Spleen (tissue), 11 donors: ENCODE measurements around the gene CRYAB. TPM values are rescaled to one million over a fixed set of nuclear protein-coding genes. Genes with fewer than 3 reads are reported as not detected.
A peak's percentile ranks its signal among the peaks of the same experiment; 100 is the strongest.

Source experiments
- DNase-seq: peaks from one replicate; pipeline ENCODE4 v3.0.0-alpha.2; 2020
- H3K27ac ChIP-seq, 8 donors: fragments of 200-600 bp; sonication (generic) in 7 of 8; 1 replicate in 4 of 8; 2 replicates in 4 of 8; pipeline versions ENCODE4 v1.5.0 to v1.8.0; 2016 to 2021; ENCODE audit warnings: inconsistent platforms in 4 of 8, mild to moderate bottlenecking in 4 of 8, moderate library complexity in 1 of 8
- H3K27me3 ChIP-seq, 7 donors: fragments of 200-600 bp; sonication (generic) in 6 of 7; replicated peaks in 1 of 7; 1 replicate in 4 of 7; 2 replicates in 3 of 7; pipeline versions ENCODE4 v1.5.0 to v1.8.0; 2016 to 2021; ENCODE audit warnings: inconsistent platforms in 3 of 7, mild to moderate bottlenecking in 1 of 7
- H3K36me3 ChIP-seq, 6 donors: fragments of 200-600 bp; sonication (generic) in 5 of 6; 1 replicate in 4 of 6; 2 replicates in 2 of 6; pipeline versions ENCODE4 v1.5.0 to v1.8.0; 2016 to 2021; ENCODE audit warnings: inconsistent platforms in 2 of 6
- H3K4me1 ChIP-seq, 6 donors: fragments of 200-600 bp; sonication (generic) in 5 of 6; 1 replicate in 3 of 6; 2 replicates in 3 of 6; pipeline versions ENCODE4 v1.5.0 to v1.8.0; 2016 to 2021; ENCODE audit warnings: inconsistent platforms in 3 of 6
- H3K4me3 ChIP-seq, 8 donors: fragments of 200-600 bp; sonication (generic) in 7 of 8; 1 replicate in 4 of 8; 2 replicates in 4 of 8; pipeline versions ENCODE4 v1.5.0 to v1.8.0; 2016 to 2021; ENCODE audit warnings: inconsistent platforms in 4 of 8, mild to moderate bottlenecking in 4 of 8, moderate library complexity in 2 of 8
- H3K9me3 ChIP-seq, 8 donors: fragments of 200-600 bp; sonication (generic) in 7 of 8; 1 replicate in 4 of 8; 2 replicates in 4 of 8; pipeline versions ENCODE4 v1.5.0 to v1.8.0; 2016 to 2021; ENCODE audit warnings: inconsistent platforms in 4 of 8
- POLR2A ChIP-seq, 3 donors: fragments of 450-650 bp; IDR thresholded peaks; one replicate each; pipeline ENCODE4 v1.5.1; 2017; ENCODE audit warnings: antibody characterized with exemption in 3 of 3, mild to moderate bottlenecking in 1 of 3
- POLR2AphosphoS5 ChIP-seq, 3 donors: sonication (generic); formaldehyde crosslinking; IDR thresholded peaks; one replicate each; pipeline ENCODE4 v1.5.1; 2017; ENCODE audit warnings: antibody characterized with exemption in 3 of 3
- WGBS, 5 donors: extraction: QIAGEN DNeasy Blood & Tissue Kit in 3 of 5; methylation state at CpG; one replicate each; pipeline versions ENCODE4 v1.1.5 to v1.1.7; 2013 to 2018; 5-methylcytosine and 5-hydroxymethylcytosine counted together
- intact Hi-C: fragments of 100-400 bp; cut with DNase I; formaldehyde crosslinking; loops from one replicate; pipeline ENCODE4 v1.15.0; 2023; ENCODE audit warnings: low total_unique reads
- polyA plus RNA-seq, 3 donors: library from polyadenylated mRNA; stranded (reverse); fragments of 200-250 nt; gene quantifications; one replicate each; pipeline ENCODE4 v1.2.1, GENCODE V29; 2013
- total RNA-seq, 7 donors: library from RNA; depleted of rRNA in 3 of 7; stranded (reverse); fragments of >200 nt in 3 of 7; fragmentation: NEBNext Ultra II Directional in 4 of 7; extraction: Animal tissue kit (Norgen Biotek cat#: 25700) in 4 of 7; gene quantifications; one replicate each; pipeline versions ENCODE4 v1.1.0 to v1.2.1, GENCODE V29; 2016 to 2021
- TF ChIP-seq, protein P1 (sequence below), 11 experiments: fragments of 200-600 bp in 7 of 11; fragments of 450-650 bp in 4 of 11; sonication (generic) in 4 of 11; IDR thresholded peaks in 8 of 11; conservative IDR thresholded peaks in 3 of 11; 1 replicate in 7 of 11; 2 replicates in 4 of 11; pipeline versions ENCODE4 v1.4.0 to v1.8.0; 2016 to 2021; ENCODE audit warnings: antibody characterized with exemption in 11 of 11, inconsistent platforms in 4 of 11, mild to moderate bottlenecking in 1 of 11
- donor health status: healthy with polysubstance abuse.
- donor health status: DM: no; HTN: no; CAD: no; lungs with moderate emphysema.
- donor health status: DM: no; HTN: no; CAD: no.
- donor health status: Bipolar disorder and iron deficiency.
- donor health status: healthy.
- donor health status: DM: no; HTN: no; CAD: no.
- donor health status: DM: yes; HTN: yes; CAD: no.

CRYAB gene
- total and polyA plus RNA-seq, 10 donors, result 11.2 to 78.7 (median 53.8) TPM

DNA sequence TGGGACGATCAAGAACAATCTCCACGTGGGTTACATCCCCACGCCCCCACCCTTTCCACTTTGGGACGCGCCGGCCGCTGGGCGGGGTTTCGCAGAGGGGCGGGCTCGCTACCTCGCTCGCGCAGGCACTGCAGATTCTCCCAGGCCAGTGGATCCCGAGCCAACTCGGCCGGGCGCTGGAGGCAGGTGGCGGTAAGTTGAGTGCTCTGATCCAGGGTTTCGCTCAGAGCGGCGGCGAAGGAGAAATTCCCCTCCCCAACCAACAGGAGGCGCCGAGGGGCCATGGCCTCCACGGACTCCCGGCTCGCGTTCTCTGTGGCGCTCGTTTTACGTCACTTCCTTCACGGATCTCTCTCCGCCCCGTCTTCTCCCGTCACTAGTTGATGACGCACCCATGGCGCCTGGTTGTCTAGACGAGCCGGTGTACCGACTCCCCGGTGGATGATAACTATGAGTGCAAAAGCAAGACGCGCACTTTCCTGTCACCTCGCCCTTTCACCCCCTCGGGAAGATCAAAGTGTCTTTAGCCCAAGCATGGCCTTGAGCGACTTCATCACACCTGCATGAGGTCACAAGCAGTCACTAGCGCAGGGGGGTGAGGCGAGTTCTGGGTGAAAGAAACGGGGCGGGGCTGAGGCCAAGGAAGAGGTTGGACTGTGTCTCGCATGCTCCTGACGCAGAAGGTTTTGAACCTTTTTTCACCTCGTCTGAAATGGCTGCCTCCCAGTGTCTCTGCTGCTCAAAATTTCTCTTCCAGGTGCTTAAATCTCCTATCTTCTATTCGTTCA is 32.5 kb downstream of the CRYAB start, which contains the start of the genes CFAP68 and FDXACB1:
Gene CFAP68 (plus strand): TSS at position 693 of the 788 bp plus-strand sequence. CDS start 20 bp downstream, at position 713.
Gene FDXACB1 (minus strand): TSS at position 317 of the 788 bp plus-strand sequence. CDS start 33 bp downstream, at position 284.
- peak within 1 kb of the TSS; percentile 32 to 82 (median 68) for H3K4me3 ChIP-seq
- DNase-seq, result peak; percentile 99
- no peaks in the 10 kb centered on the region for H3K9me3 ChIP-seq
- peak within 1 kb of the TSS; percentile 93 to 97 (median 96) for H3K27ac ChIP-seq
- H3K36me3 ChIP-seq, result peaks cover 0 to 33% (median 8%) of the 10 kb centered on the region in 6 donors
- intact Hi-C loops, result loop anchor here (2.0 kb wide), 1 partner anchor 48 kb away; no protein-coding TSS in a partner anchor
- TF ChIP-seq, protein P1, sequence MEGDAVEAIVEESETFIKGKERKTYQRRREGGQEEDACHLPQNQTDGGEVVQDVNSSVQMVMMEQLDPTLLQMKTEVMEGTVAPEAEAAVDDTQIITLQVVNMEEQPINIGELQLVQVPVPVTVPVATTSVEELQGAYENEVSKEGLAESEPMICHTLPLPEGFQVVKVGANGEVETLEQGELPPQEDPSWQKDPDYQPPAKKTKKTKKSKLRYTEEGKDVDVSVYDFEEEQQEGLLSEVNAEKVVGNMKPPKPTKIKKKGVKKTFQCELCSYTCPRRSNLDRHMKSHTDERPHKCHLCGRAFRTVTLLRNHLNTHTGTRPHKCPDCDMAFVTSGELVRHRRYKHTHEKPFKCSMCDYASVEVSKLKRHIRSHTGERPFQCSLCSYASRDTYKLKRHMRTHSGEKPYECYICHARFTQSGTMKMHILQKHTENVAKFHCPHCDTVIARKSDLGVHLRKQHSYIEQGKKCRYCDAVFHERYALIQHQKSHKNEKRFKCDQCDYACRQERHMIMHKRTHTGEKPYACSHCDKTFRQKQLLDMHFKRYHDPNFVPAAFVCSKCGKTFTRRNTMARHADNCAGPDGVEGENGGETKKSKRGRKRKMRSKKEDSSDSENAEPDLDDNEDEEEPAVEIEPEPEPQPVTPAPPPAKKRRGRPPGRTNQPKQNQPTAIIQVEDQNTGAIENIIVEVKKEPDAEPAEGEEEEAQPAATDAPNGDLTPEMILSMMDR (IDR thresholded peaks at IDR 0.05 in 8 of 11, conservative IDR thresholded peaks at IDR 0.05 in 3 of 11), result peak; percentile 78 to 97 (median 94)
- TF ChIP-seq POLR2A (IDR thresholded peaks at IDR 0.05) (peak in 2 of 3 donors; percentile 25 to 63), POLR2AphosphoS5 (IDR thresholded peaks at IDR 0.05) (peak; percentile 90 to 95 (median 91))
- H3K27me3 ChIP-seq, result no peaks in the 10 kb centered on the region
- 0 to 1% (median 0%) methylated on average over 35 to 55 of the region's 55 CpGs for WGBS, 5 donors
- peaks cover 8 to 30% (median 17%) of the 10 kb centered on the region in 6 donors for H3K4me1 ChIP-seq

DNA sequence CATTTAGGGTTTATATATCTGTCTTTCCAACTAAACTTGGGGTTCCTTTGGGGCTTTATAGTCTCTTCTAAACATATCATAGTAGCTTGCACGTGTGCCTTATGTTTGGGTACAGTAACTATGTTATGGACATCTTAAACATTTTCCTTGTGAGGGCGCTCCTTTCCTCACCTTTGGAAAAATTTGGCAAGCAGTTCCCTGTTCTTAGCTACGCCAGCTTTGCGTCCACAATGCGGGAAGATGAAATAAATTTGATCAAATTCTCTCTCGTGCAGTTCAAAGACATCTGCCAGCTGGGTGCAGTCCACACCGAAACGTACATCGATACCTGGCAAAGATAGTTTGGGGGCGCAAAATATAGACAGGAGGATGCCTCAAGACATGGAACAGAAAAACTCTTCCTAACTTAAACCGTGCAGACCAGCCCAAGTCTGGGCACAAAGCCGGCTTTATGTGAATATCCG is 33.2 kb downstream of the CRYAB start:
- intact Hi-C loops, result loop anchor here (2.0 kb wide), 1 partner anchor 48 kb away; no protein-coding TSS in a partner anchor
- no peak for TF ChIP-seq POLR2A (IDR thresholded peaks at IDR 0.05)
- TF ChIP-seq, protein P1 (IDR thresholded peaks at IDR 0.05 in 8 of 11, conservative IDR thresholded peaks at IDR 0.05 in 3 of 11), result no peak
- no peak for TF ChIP-seq POLR2AphosphoS5 (IDR thresholded peaks at IDR 0.05)
- Histone ChIP-seq H3K27me3 (no peaks in the 10 kb centered on the region), H3K4me1 (peaks cover 8 to 30% (median 17%) of the 10 kb centered on the region in 6 donors), H3K9me3 (no peaks in the 10 kb centered on the region), H3K27ac (peak overlapping the region; percentile 93 to 97 (median 96)), H3K4me3 (peak overlapping the region; percentile 32 to 82 (median 68)), H3K36me3 (peaks cover 0 to 28% (median 8%) of the 10 kb centered on the region in 6 donors)
- no peak for DNase-seq
- 0 to 2% (median 0%) methylated on average over 13 of the region's 13 CpGs for WGBS, 5 donors

DNA sequence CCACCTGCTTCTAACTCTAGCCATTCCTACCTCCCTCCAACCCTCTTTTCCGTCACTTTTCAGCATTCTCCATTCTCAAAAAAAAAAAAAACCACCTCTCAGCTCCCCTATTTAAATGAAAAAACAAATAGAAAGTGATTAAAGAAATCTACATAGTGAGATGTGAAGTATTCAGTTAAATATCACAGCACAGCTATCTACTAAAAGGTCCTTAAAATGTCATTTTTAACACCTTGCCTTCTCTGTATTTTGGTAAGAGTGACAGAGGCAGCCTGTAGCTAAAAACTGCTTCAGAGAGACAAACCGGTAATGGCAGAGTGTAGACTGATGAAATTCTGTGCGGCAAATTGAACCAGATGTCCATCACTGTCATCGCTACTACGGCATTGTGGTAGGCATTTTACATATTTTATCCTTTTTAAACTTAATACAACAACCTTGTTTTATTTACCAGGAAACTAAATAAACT is 39.8 kb downstream of the CRYAB start:
- Histone ChIP-seq H3K27ac (peak overlapping the region; percentile 91 to 96 (median 93)), H3K36me3 (peaks cover 0 to 45% (median 23%) of the 10 kb centered on the region in 6 donors), H3K27me3 (no peaks in the 10 kb centered on the region), H3K9me3 (no peaks in the 10 kb centered on the region), H3K4me3 (peak overlapping the region; percentile 81 to 98 (median 92)), H3K4me1 (peaks cover 9 to 38% (median 20%) of the 10 kb centered on the region in 6 donors)
- intact Hi-C loops, result no loop called here
- no peak for DNase-seq
- WGBS, 5 donors, result 61 to 68% (median 64%) methylated on average over 5 of the region's 5 CpGs
- TF ChIP-seq POLR2AphosphoS5 (IDR thresholded peaks at IDR 0.05) (no peak), POLR2A (IDR thresholded peaks at IDR 0.05) (no peak)
- TF ChIP-seq, protein P1 (IDR thresholded peaks at IDR 0.05 in 8 of 11, conservative IDR thresholded peaks at IDR 0.05 in 3 of 11), result no peak
